Parathyroid adenoma (tissue), 2 donors: ENCODE measurements around the gene UBE2E2.

Experiments
- H2AFZ ChIP-seq: fragments of 300-600 bp; sonication (generic); one replicate; pipeline ENCODE4 v1.7.0; 2017; ENCODE audit warnings: antibody characterized with exemption, mild to moderate bottlenecking
- H3K27ac ChIP-seq: fragments of 300-600 bp; sonication (generic); one replicate; pipeline ENCODE4 v1.7.0; 2017
- H3K27me3 ChIP-seq: fragments of 300-600 bp; sonication (generic); one replicate; pipeline ENCODE4 v1.7.0; 2017; ENCODE audit warnings: low read length; ENCODE audit not compliant: control insufficient read depth, insufficient read depth
- H3K36me3 ChIP-seq: fragments of 300-600 bp; sonication (generic); one replicate; pipeline ENCODE4 v1.7.0; 2017; ENCODE audit warnings: low read length; ENCODE audit not compliant: control insufficient read depth, insufficient read depth
- H3K4me1 ChIP-seq: fragments of 300-600 bp; sonication (generic); one replicate; pipeline ENCODE4 v1.7.0; 2017; ENCODE audit warnings: control low read depth
- H3K4me2 ChIP-seq: fragments of 300-600 bp; sonication (generic); one replicate; pipeline ENCODE4 v1.7.0; 2017; ENCODE audit warnings: low read length
- H3K4me3 ChIP-seq: fragments of 300-600 bp; sonication (generic); one replicate; pipeline ENCODE4 v1.7.0; 2017; ENCODE audit warnings: low read depth, low read length
- H3K79me2 ChIP-seq: fragments of 300-600 bp; sonication (generic); one replicate; pipeline ENCODE4 v1.7.0; 2017; ENCODE audit warnings: control low read depth
- H3K9ac ChIP-seq: fragments of 300-600 bp; sonication (generic); one replicate; pipeline ENCODE4 v1.7.0; 2017; ENCODE audit warnings: mild to moderate bottlenecking
- H3K9me3 ChIP-seq: fragments of 300-600 bp; sonication (generic); one replicate; pipeline ENCODE4 v1.7.0; 2017; ENCODE audit warnings: low read length; ENCODE audit not compliant: control insufficient read depth
- TF ChIP-seq, protein P1 (sequence below): fragments of 300-600 bp; sonication (generic); IDR thresholded peaks from one replicate; pipeline ENCODE4 v1.7.0; 2017; ENCODE audit warnings: antibody characterized with exemption, mild to moderate bottlenecking
- donor health status: primary hyperparathyroidism.

UBE2E2 gene

DNA sequence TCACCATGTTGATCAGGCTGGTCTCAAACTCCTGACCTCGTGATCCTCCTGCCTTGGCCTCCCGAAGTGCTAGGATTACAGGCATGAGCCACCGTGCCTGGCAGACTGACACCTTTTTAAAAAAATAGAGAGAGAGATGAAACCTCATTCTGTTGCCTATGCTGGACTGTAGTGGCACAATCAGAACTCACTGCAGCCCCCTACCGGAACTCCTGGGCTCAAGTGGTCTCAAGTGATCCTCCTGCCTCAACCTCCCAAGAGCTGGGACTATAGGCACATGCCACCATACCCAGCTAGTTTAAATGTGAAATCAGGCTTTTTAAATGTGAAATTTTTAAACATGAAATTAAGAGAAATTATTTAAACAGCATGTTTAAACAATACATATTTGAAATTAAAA, 337.5 kb downstream of the UBE2E2 start:
- Histone ChIP-seq H3K36me3 (no peaks in the 10 kb centered on the region), H3K27me3 (no peaks in the 10 kb centered on the region), H3K4me1 (no peaks in the 10 kb centered on the region), H3K79me2 (no peaks in the 10 kb centered on the region), H2AFZ (no peak overlapping the region), H3K4me2 (no peak overlapping the region), H3K4me3 (no peak overlapping the region), H3K9me3 (no peaks in the 10 kb centered on the region), H3K9ac (no peak overlapping the region), H3K27ac (no peak overlapping the region)
- TF ChIP-seq, protein P1, sequence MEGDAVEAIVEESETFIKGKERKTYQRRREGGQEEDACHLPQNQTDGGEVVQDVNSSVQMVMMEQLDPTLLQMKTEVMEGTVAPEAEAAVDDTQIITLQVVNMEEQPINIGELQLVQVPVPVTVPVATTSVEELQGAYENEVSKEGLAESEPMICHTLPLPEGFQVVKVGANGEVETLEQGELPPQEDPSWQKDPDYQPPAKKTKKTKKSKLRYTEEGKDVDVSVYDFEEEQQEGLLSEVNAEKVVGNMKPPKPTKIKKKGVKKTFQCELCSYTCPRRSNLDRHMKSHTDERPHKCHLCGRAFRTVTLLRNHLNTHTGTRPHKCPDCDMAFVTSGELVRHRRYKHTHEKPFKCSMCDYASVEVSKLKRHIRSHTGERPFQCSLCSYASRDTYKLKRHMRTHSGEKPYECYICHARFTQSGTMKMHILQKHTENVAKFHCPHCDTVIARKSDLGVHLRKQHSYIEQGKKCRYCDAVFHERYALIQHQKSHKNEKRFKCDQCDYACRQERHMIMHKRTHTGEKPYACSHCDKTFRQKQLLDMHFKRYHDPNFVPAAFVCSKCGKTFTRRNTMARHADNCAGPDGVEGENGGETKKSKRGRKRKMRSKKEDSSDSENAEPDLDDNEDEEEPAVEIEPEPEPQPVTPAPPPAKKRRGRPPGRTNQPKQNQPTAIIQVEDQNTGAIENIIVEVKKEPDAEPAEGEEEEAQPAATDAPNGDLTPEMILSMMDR = no peak

DNA sequence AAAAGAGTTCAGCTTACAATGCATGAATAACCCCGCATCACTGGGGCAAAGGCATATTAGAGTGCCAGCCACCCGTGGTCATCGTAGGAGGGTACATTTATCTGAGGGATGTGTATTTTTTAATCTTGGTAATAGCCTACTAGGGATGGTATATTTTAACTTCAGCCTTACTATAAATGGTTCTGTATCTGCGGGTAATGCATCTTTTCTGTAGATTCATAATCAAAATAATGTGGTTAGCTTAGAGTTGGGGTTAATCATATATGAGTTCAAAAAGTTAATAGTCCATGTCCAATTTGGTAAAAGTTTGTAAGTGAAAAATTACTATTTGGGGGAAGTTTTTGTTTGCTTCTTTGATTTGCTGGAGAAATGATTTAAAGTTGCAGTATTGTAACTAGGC, 339.0 kb downstream of the UBE2E2 start:
- TF ChIP-seq, protein P1 = no peak
- Histone ChIP-seq H3K9ac (no peak overlapping the region), H3K4me3 (no peak overlapping the region), H3K79me2 (no peaks in the 10 kb centered on the region), H3K4me1 (no peaks in the 10 kb centered on the region), H3K4me2 (no peak overlapping the region), H2AFZ (no peak overlapping the region), H3K36me3 (no peaks in the 10 kb centered on the region), H3K27ac (no peak overlapping the region), H3K9me3 (no peaks in the 10 kb centered on the region), H3K27me3 (no peaks in the 10 kb centered on the region)

GRCh38 chr3:23546181-23546580, 343.1 kb downstream of the UBE2E2 start:
- no peaks in the 10 kb centered on the region for H3K79me2 ChIP-seq
- H3K9me3 ChIP-seq = no peaks in the 10 kb centered on the region
- no peaks in the 10 kb centered on the region for H3K27me3 ChIP-seq
- H2AFZ ChIP-seq = no peak overlapping the region
- no peak overlapping the region for H3K27ac ChIP-seq
- no peak overlapping the region for H3K4me2 ChIP-seq
- no peak overlapping the region for H3K9ac ChIP-seq
- no peak overlapping the region for H3K4me3 ChIP-seq
- H3K4me1 ChIP-seq = no peaks in the 10 kb centered on the region
- H3K36me3 ChIP-seq = no peaks in the 10 kb centered on the region
- TF ChIP-seq, protein P1 = no peak

DNA sequence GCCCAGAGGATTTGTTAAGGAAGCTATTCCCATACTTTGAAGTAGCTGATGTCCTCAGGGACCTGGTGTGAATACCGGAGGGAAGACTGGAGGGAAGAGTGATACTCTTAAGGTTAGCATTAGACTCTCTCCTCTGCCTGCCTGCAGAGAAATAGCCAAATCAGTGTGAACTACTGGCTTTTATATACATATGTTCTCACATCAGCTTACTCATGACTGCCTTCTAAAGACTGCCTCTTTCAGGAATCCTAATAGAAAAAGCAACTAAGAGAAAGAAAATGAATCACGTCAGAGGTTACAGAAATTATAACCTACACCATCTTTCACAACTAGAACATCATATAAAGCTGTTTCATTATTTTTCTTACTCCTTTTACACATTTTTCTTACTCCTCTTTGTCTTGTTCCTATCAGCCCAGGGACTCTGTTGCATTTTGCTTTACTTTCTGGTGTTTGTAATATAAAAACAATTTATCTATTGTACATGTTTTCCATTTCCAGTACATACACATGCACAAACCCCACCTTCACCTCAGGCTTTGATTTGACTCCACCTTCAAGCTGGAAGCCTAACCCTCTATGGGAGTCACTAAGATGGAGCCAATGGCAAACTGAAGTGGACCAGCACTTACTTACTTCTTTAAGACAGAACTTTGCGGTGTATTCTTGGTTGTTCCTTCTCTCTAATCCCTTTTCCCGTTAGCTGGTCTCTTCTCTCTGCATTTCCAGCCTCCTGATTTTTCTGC, 345.0 kb downstream of the UBE2E2 start:
- H3K4me3 ChIP-seq = no peak overlapping the region
- no peaks in the 10 kb centered on the region for H3K9me3 ChIP-seq
- TF ChIP-seq, protein P1 = no peak
- no peak overlapping the region for H2AFZ ChIP-seq
- H3K4me2 ChIP-seq = no peak overlapping the region
- H3K27ac ChIP-seq = no peak overlapping the region
- H3K79me2 ChIP-seq = no peaks in the 10 kb centered on the region
- H3K4me1 ChIP-seq = no peaks in the 10 kb centered on the region
- no peaks in the 10 kb centered on the region for H3K27me3 ChIP-seq
- H3K9ac ChIP-seq = no peak overlapping the region
- no peaks in the 10 kb centered on the region for H3K36me3 ChIP-seq

- no peaks in the 10 kb centered on the region for H3K36me3 ChIP-seq
- no peaks in the 10 kb centered on the region for H3K27me3 ChIP-seq
- no peak overlapping the region for H3K4me2 ChIP-seq
- TF ChIP-seq, protein P1 = no peak
- no peak overlapping the region for H3K27ac ChIP-seq
- H3K4me1 ChIP-seq = no peaks in the 10 kb centered on the region
- H3K4me3 ChIP-seq = no peak overlapping the region
- H2AFZ ChIP-seq = no peak overlapping the region
- no peaks in the 10 kb centered on the region for H3K79me2 ChIP-seq
- no peaks in the 10 kb centered on the region for H3K9me3 ChIP-seq
- no peak overlapping the region for H3K9ac ChIP-seq
Measured at GRCh38 chr3:23548706-23549105, 345.6 kb downstream of the UBE2E2 start.
